ENCODE data around the gene NMB. TPM values are rescaled to one million over a fixed set of nuclear protein-coding genes. Genes with fewer than 3 reads are reported as not detected.

Gene NMB
- total and polyA plus RNA-seq, 2 of the 13 experiments (the other 11 are each of a cell fraction or from before 2014, with no cell fraction given): 10.4 to 25.4 TPM

GRCh38 chr15:84653910-84654688 lies 3.9 kb downstream of the NMB start, which contains the start of gene WDR73 (continued):
- TF ChIP-seq PRDM10 (CRISPR knock-in tag; IDR thresholded peaks at IDR 0.05; ENCODE audit: low read depth): peak; percentile 95
- TF ChIP-seq ZNF335 (CRISPR knock-in tag; IDR thresholded peaks at IDR 0.05): peak; percentile 74; the same call in 1 of the 2 replicates
- peak; percentile 79 for TF ChIP-seq NR0B2 (CRISPR knock-in tag; IDR thresholded peaks at IDR 0.05)
- peak; percentile 60; the same call in 1 of the 2 replicates for TF ChIP-seq SNAPC4 (CRISPR knock-in tag; IDR thresholded peaks at IDR 0.05)
- TF ChIP-seq RNF2 (conservative IDR thresholded peaks at IDR 0.05; ENCODE audit: low read depth): no peak
- peak; percentile 90 for TF ChIP-seq THAP9 (CRISPR knock-in tag; IDR thresholded peaks at IDR 0.05; ENCODE audit: borderline replicate concordance)
- TF ChIP-seq ARNT (IDR thresholded peaks at IDR 0.05): no peak
- TF ChIP-seq THRA (CRISPR knock-in tag; IDR thresholded peaks at IDR 0.05; ENCODE audit: borderline replicate concordance): peak; percentile 72
- TF ChIP-seq CHCHD3 (CRISPR knock-in tag; IDR thresholded peaks at IDR 0.05): peak; percentile 67; the same call in 1 of the 2 replicates
- no peak for TF ChIP-seq RCOR2 (CRISPR knock-in tag; IDR thresholded peaks at IDR 0.05)
- TF ChIP-seq IRF2 (CRISPR knock-in tag; IDR thresholded peaks at IDR 0.05): peak; percentile 63
- TF ChIP-seq NFIC (IDR thresholded peaks at IDR 0.05; ENCODE audit: low read length): no peak
